Measurements from ENCODE around the gene SORL1.

The SORL1 gene

GRCh38 chr11:121482231-121483129 lies 30.4 kb downstream of the SORL1 start:
- TF ChIP-seq CTCF (conservative IDR thresholded peaks at IDR 0.05; ENCODE audit: low read depth, low read length): no peak
- DNase-seq (ENCODE audit: low read depth): no peak
- H3K4me3 ChIP-seq (ENCODE audit: low read length): no peak overlapping the region

GRCh38 chr11:121483805-121484480 lies 31.8 kb downstream of the SORL1 start:
- TF ChIP-seq CTCF (conservative IDR thresholded peaks at IDR 0.05; ENCODE audit: low read depth, low read length): no peak
- no peak for DNase-seq (ENCODE audit: low read depth)
- no peak overlapping the region for H3K4me3 ChIP-seq (ENCODE audit: low read length)

- no peak for TF ChIP-seq CTCF (conservative IDR thresholded peaks at IDR 0.05; ENCODE audit: low read depth, low read length)
- no peak overlapping the region for H3K4me3 ChIP-seq (ENCODE audit: low read length)
- DNase-seq (ENCODE audit: low read depth): no peak
Observed at GRCh38 chr11:121485216-121485615, 33.1 kb downstream of the SORL1 start.

- TF ChIP-seq CTCF (conservative IDR thresholded peaks at IDR 0.05; ENCODE audit: low read depth, low read length): no peak
- H3K4me3 ChIP-seq (ENCODE audit: low read length): no peak overlapping the region
- DNase-seq (ENCODE audit: low read depth): no peak
Observed at GRCh38 chr11:121486054-121486453, 33.9 kb downstream of the SORL1 start.

- no peak for TF ChIP-seq CTCF (conservative IDR thresholded peaks at IDR 0.05; ENCODE audit: low read depth, low read length)
- DNase-seq (ENCODE audit: low read depth): no peak
Observed at GRCh38 chr11:121487191-121487590, 35.1 kb downstream of the SORL1 start.

GRCh38 chr11:121488170-121488569 lies 36.1 kb downstream of the SORL1 start:
- H3K4me3 ChIP-seq (ENCODE audit: low read length): no peak overlapping the region
- DNase-seq (ENCODE audit: low read depth): no peak
- no peak for TF ChIP-seq CTCF (conservative IDR thresholded peaks at IDR 0.05; ENCODE audit: low read depth, low read length)

More at GRCh38 chr11:121487191-121487590, 35.1 kb downstream of the SORL1 start:
- no peak overlapping the region for H3K4me3 ChIP-seq (ENCODE audit: low read length)

Data from retinal pigment epithelial cell (primary cell).